HAP-1 (cell line): Measurements from ENCODE around the gene TEF.
"Not testable (repeated sequence)": the region's sequence is repeated elsewhere in the genome, so short reads cannot be mapped to it uniquely, and the experiment has no call there.

Source experiments
- DNase-seq, 2 experiments: peaks; one replicate each; pipeline ENCODE4 v3.0.0-alpha.2; 2016 to 2020; ENCODE audit warnings: low spot score in 2 of 2
- H3K27me3 ChIP-seq: fragments of 250-450 bp; sonication (Bioruptor Pico); 2 replicates; pipeline ENCODE4 v1.5.1; 2020; ENCODE audit warnings: low read depth, mild to moderate bottlenecking, moderate library complexity
- H3K36me3 ChIP-seq: fragments of 250-450 bp; sonication (Bioruptor Pico); replicated peaks from 2 replicates; pipeline ENCODE4 v1.5.1; 2020; ENCODE audit warnings: mild to moderate bottlenecking
- H3K4me1 ChIP-seq: fragments of 250-450 bp; sonication (Bioruptor Pico); 2 replicates; pipeline ENCODE4 v1.5.1; 2020; ENCODE audit warnings: mild to moderate bottlenecking
- H3K4me3 ChIP-seq: fragments of 250-450 bp; sonication (Bioruptor Pico); 2 replicates; pipeline ENCODE4 v1.5.1; 2020; ENCODE audit warnings: mild to moderate bottlenecking, moderate library complexity
- H3K9me3 ChIP-seq: fragments of 250-450 bp; sonication (Bioruptor Pico); 2 replicates; pipeline ENCODE4 v1.5.1; 2020; ENCODE audit warnings: mild to moderate bottlenecking, moderate library complexity
- in situ Hi-C: fragments of 300-500 bp; cut with MboI; formaldehyde crosslinking; loops from 3 replicates; pipeline ENCODE4 v1.14.3; 2020; ENCODE audit warnings: low sequenced_read_pairs, inconsistent platforms, mixed read lengths

Gene TEF

DNA sequence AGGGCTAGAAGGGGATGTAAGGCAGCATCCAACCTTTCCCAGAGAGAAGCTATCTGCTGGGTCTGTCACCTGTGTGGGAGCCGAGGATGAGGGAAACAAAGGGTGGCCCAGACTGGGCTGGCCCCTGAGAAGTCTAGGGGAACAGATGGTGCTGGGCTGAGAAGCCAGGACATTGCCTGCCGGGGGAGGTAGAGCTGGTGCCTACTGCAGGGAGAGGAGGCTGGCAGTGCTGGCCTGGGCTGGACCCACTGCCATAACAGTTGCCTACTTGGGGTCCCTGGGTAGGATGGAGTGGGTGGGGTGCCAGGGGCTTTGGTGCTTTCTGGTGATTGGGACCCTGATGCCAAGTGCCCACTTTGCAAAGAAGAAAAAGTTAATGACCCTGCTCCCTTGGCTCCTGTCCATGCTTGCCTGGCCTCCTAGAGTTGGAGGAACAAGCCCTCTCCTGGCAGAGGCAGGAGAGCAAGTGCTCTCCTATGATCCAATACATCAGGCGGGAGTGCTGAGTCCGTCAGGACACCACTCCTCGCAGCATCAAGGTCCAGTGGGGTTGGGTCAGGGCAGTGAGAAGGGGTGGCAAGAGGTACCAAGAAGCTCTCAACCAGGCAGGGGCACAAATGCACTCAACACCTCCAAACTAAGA is 52.7 kb downstream of the TEF start:
- in situ Hi-C loops, H3K27me3 ChIP-seq, H3K4me3 ChIP-seq, H3K4me1 ChIP-seq, DNase-seq, H3K9me3 ChIP-seq: not testable (repeated sequence)
- peaks cover 47% of the 10 kb centered on the region for H3K36me3 ChIP-seq

DNA sequence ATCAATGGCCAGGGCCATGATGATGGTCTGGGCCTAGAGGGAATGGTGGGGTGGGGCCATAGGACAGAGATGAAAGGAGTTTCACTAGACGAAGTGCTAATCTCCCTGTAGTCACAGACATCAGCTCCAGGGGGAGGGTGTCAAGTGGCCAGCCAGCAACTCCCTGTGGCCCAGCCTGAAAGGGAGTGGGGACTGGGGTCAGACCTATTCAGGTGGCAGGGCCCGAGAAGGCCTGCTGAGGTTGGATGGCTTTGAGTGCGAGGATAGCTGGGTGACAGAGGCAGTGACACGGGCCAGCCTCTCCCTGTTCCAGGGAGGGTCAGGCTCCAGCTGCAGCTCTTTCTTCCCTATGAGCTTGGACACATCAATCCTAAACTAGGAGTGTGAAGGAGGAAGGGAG is 53.8 kb downstream of the TEF start:
- Histone ChIP-seq H3K36me3 (peaks cover 52% of the 10 kb centered on the region), H3K4me3 (no peak overlapping the region), H3K9me3 (no peaks in the 10 kb centered on the region), H3K27me3 (no peaks in the 10 kb centered on the region), H3K4me1 (no peaks in the 10 kb centered on the region)
- no peak for DNase-seq
- in situ Hi-C loops, result no loop called here

DNA sequence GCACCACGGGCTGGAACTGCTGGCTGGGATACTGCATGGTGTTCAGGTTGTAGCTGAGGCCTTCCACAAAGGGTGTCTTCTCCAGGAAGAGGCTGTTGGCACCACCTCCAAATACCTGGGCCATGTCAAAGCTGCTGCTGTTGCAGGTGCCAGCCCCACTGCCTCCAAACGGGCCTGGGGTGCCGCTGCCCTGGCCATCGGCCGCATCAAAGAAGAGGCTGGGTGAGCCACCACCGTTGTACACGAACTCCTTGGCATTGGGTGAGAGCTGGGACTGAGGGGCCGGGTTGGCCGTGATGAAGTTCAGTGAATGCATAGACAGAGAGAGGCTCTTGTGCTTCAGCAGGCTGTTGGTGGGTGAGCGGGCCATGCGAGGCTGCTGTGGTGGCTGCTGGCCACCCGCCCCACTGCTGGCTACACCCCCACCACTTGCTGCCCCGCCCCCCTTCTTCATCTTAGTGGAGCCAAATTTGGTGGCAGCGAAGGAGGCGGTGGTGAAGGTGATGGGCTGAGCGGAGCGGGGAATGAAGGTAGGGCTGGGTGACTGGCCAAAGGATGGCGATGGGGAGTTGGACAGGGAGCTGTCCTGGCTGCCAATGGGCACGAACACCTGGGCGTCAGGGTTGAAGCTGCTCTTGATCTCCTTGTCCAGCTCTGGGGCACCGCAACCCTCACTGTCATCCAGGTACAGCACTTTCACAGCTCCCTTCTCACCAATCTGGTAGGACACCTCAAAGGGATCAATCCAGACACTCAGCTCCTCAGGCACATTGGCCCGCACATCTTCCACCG is 54.8 kb downstream of the TEF start:
- H3K4me1 ChIP-seq, result no peaks in the 10 kb centered on the region
- no peak overlapping the region for H3K4me3 ChIP-seq
- H3K27me3 ChIP-seq, result no peaks in the 10 kb centered on the region
- H3K9me3 ChIP-seq, result no peaks in the 10 kb centered on the region
- DNase-seq, result no peak
- in situ Hi-C loops, result no loop called here
- H3K36me3 ChIP-seq, result peaks cover 56% of the 10 kb centered on the region

DNA sequence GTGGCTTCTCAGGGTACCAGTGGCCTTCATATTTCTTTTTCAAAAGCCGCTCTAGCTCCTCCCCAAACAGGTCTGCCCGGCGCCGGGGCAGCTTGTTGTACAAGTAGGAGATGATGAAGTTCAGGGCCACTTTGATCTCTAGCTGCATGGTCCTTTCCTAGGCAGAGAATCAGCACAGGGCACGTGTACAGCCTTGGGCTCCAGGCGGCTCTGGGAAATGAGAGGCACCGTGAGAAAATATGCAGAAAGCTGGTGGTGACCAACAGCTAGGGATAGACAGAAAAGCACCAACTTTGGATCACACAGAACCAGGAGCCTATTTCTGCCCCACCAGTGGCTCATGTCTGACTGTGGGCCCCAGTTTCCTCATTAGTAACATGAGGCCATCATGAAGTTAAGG is 55.5 kb downstream of the TEF start:
- in situ Hi-C loops, result no loop called here
- H3K36me3 ChIP-seq, result peaks cover 59% of the 10 kb centered on the region
- no peaks in the 10 kb centered on the region for H3K9me3 ChIP-seq
- H3K4me3 ChIP-seq, result no peak overlapping the region
- H3K4me1 ChIP-seq, result no peaks in the 10 kb centered on the region
- H3K27me3 ChIP-seq, result no peaks in the 10 kb centered on the region
- DNase-seq, result no peak

DNA sequence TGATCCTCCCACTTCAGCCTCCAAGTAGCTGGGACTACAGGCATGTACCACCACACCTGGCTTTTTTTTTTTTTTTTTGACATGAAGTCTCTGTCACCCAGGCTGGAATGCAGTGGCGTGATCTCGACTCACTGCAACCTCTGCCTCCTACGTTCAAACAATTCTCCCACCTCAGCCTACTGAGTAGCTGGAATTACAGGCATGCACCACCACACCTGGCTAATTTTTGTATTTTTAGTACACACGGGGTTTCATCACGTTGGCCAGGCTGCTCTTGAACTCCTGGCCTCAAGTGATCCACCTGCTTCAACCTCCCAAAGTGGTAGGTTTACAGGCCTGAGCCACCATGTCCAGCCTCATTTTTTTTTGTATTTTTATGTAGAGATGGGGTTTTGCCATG is 58.8 kb downstream of the TEF start:
- in situ Hi-C loops, result not testable (repeated sequence)
- H3K36me3 ChIP-seq, result peaks cover 54% of the 10 kb centered on the region

DNA sequence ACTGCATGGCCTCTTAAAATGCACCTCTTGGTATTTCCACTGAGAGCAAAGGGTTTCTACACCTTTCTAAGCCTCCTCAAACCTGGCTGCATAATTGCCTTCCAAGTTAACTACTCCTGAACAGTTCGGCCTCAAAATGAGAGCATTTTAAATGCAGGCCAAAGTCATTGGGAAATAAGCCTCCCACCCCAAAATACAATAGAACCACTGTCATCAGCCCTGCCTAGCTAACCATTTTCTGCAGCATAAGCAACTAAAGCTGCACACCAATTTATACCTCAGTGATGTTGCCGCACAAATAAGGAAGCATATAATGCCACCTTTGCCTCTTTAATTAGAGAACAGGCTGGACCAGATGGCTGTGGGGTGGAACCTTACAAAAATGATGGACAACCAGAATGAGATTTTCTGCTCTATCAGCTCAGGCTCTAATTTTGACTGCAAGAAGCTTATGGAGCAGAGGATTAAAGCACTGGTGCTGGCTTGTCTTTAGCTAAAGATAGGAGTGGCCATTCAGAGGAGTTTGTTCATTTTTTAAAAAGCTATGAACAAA is 60.6 kb downstream of the TEF start:
- H3K36me3 ChIP-seq, result peaks cover 41% of the 10 kb centered on the region
- in situ Hi-C loops, result no loop called here
- H3K9me3 ChIP-seq, result no peaks in the 10 kb centered on the region
- no peaks in the 10 kb centered on the region for H3K27me3 ChIP-seq
- H3K4me1 ChIP-seq, result no peaks in the 10 kb centered on the region; the same call in 1 of the 2 replicates
- DNase-seq, result no peak
- no peak overlapping the region for H3K4me3 ChIP-seq

More for the DNA sequence above, 58.8 kb downstream of the TEF start:
- not testable (repeated sequence) for H3K27me3 ChIP-seq, H3K4me1 ChIP-seq, H3K4me3 ChIP-seq, H3K9me3 ChIP-seq, DNase-seq

DNA sequence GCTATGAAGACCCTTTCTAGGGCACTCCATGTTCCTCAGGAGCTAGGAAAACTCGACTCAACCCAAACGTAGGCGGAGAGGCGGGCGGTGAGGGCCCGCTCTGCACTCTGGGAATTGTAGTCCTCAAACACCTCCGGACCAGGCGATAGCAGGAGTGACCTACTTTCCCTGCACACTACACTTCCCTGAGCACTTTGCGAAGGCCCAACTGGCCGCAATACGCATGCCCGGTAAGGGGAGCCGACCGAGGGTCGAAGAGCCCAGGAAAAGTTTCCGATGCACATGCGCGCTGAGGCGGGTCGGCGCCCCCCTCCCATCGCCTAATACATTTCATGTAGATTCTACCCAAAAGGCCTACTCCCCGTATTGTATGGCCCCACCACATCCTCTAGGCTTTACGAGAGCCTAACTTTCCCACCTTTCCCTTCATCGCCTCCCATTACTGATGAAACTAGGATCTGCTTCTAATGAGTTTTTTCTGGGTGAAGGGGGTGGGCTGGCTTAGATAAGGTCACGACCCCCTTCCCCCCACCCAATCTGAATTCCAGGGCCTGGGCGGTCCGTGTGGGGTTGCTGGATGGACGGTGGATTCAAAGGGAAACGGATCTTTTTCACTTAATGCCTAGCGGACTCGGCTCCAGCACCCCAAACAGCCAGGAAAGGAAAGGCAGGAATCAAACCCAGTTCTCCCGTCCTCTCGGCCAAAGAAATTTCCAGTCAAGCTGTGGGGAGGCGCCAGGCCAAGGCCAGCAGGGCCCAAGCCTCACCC is 62.8 kb downstream of the TEF start:
- in situ Hi-C loops, result no loop called here
- no peaks in the 10 kb centered on the region for H3K9me3 ChIP-seq
- H3K4me3 ChIP-seq, result peak overlapping the region; percentile 58
- DNase-seq, result peak; percentile 97 to 98
- H3K36me3 ChIP-seq, result peaks cover 30% of the 10 kb centered on the region
- H3K4me1 ChIP-seq, result peaks cover 3% of the 10 kb centered on the region
- H3K27me3 ChIP-seq, result no peaks in the 10 kb centered on the region

DNA sequence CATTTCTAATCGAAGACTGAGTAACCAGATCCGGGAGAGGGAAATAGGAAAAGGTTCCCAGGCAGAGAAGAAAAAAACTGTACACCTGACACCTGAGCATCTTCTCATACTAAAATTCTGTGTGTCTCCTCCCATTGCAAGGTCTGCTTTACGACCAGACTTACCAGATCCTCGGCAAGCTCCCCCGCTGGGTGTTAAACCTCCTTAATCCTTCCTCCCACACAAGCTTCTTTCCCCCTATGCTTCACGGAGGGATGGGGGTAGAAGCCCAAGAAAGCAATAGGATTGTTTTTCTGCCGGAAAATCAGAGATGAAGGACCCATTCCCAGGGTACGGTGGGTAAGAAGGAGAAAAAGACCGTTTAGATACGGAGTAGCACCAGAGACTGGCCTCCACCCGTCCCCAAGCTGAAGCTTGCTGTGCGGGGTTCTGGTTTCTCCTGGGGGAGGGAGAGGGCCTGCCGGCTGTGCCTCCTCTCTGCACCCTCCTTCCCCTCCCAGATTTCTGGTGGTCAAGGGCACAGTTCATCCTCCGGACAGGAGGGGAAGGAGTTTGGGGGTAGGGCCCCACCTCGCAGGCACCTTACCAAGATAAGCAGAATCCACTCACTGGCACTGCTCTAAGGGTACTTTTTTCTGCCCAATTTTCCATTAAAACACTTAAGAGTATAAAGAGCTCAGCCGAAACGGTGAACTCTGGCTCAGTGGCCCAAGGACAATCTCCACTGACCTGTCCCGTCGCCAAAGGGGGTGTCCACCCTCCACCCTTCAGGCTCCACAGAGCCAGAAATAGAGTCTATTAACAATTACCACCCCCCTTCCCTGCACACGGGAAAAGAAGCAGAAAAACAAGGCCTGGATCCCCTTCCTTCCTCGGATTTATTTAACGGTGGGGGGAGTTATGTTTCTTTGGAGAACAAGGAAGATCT is 63.7 kb downstream of the TEF start:
- Histone ChIP-seq H3K27me3 (no peaks in the 10 kb centered on the region), H3K36me3 (peaks cover 28% of the 10 kb centered on the region), H3K9me3 (no peaks in the 10 kb centered on the region), H3K4me1 (peaks cover 3% of the 10 kb centered on the region), H3K4me3 (peak overlapping the region; percentile 58)
- peak; percentile 74 to 77 for DNase-seq
- in situ Hi-C loops, result no loop called here

DNA sequence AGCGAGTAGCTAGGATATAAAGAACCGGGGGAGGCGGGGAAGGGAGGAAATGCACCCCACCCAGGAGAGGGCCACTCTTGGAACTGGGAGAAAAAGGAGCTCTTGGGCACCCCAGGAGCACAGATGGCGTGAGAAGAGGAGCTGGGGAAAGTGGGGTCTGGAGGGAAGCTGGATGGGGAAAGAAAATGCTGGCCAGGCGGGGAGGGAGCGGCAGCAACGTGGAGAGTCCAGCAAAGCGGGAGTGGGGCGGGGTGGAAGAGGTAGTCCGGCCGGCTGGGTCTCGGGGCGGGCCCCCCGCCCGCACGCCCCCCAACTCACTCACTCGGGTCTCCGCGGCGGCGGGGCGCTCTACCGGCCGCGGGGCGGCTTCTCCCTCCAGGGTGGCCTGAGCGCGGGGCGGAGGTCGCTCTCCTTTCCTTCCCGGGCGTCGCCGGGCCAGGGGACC is 64.3 kb downstream of the TEF start:
- peaks cover 22% of the 10 kb centered on the region for H3K36me3 ChIP-seq
- H3K4me3 ChIP-seq, result peak overlapping the region; percentile 58
- peak in 1 of 2 experiments; percentile 44 for DNase-seq
- peaks cover 3% of the 10 kb centered on the region for H3K4me1 ChIP-seq
- in situ Hi-C loops, result no loop called here
- H3K27me3 ChIP-seq, result no peaks in the 10 kb centered on the region
- H3K9me3 ChIP-seq, result no peaks in the 10 kb centered on the region

DNA sequence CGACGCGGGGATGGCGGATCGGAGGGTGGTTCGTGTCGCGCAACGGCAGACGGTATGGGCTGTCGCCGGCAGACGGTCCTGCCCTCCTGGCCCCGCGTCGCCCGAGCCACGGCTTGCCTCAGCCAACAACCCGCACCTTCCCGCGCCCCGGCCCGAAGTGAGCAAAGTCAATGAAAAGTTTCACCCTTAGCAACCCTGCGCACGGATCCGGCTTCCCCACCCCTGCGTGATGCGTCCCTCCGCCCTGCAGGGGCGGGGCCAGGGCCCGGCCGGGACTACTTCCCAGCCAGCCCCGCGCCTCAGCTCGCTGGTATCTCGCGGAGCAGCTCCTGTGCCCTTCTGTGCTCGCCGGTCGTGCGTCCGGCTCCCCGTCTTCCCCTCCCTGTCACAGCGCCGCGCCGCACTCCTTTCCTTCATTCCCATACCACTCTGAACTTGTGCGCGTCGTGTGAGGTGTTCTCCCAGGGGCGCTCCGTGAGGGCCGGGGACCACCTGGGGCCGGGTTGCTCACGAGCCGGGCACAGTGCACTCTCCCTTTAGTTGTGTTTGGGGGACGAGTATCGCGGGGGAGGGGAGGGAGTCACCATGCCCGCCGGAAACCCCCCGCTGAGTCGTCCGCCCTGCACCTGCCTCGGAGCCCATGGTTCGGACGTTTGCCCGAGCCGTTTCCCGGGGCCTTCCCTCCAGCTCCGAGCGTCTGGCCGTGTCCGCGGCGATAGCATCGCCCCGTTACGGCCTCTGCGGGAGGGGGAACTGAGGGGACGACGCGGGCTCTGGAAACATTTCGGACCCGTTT is 65.1 kb downstream of the TEF start, which contains the start of gene TOB2:
Gene TOB2 (minus strand): TSS at position 163 of the 796 bp plus-strand sequence. CDS start 9,456 bp downstream, outside the sequence.
- no peaks in the 10 kb centered on the region for H3K27me3 ChIP-seq
- H3K4me1 ChIP-seq, result peaks cover 3% of the 10 kb centered on the region
- in situ Hi-C loops, result no loop called here
- peaks cover 22% of the 10 kb centered on the region for H3K36me3 ChIP-seq
- no peaks in the 10 kb centered on the region for H3K9me3 ChIP-seq
- H3K4me3 ChIP-seq, result peak within 1 kb of the TSS; percentile 58
- DNase-seq, result peak; percentile 89 to 96

DNA sequence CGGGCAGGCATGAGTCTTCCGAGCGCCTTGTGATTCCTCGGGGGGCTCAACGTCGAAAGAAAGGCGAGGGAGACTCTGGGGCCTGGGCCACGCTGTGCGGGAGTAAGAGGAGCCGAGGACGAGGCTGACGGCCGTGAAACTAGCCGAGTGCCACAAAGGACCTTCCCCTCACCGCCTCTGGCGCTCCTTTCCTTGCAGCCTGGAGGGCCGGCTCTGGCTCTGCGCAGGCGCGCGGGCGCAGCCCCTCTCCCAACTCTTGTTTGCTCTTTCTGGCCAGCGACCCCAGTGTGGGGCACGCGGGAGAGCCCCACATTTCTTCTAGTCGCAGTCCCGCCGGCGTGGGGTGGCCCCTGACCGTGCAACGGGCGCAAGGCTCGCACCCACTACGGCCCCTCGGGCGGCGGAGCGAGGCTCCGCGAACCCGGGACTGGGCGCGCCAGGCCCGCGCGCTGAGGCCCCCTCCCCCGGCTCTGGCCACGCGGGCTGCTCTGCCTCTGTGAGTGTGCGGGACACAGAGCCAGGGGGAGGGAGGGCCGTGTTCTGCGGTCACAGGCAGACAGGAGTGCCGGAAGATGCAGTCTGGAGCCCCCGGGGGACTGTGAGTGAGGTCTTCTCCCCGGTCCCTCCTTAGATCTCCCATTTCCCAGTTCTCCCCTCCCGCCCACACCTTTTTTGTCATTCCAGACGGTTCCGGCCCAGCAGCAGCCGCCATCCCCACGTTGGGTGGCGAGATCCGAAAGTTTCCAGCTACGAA is 65.9 kb downstream of the TEF start:
- in situ Hi-C loops, result no loop called here
- DNase-seq, result peak; percentile 77 to 85
- no peaks in the 10 kb centered on the region for H3K9me3 ChIP-seq

More for the DNA sequence above, 65.9 kb downstream of the TEF start:
- peaks cover 3% of the 10 kb centered on the region for H3K4me1 ChIP-seq
- H3K36me3 ChIP-seq, result peaks cover 15% of the 10 kb centered on the region
- H3K4me3 ChIP-seq, result peak overlapping the region; percentile 58
- H3K27me3 ChIP-seq, result no peaks in the 10 kb centered on the region
